NCI-H69 (cell line): ENCODE measurements around the gene MAB21L3.

Experiments
- DNase-seq: peaks from one replicate; lab custom pipeline; 2025; lab: John Stamatoyannopoulos, UW

Gene MAB21L3

GRCh38 chr1:116111524-116112021 is 374 bp downstream of the MAB21L3 start:
- peak; percentile 8 for DNase-seq

- DNase-seq, result no peak
Observed at GRCh38 chr1:116112388-116113140, 1.4 kb downstream of the MAB21L3 start.

GRCh38 chr1:116113615-116114014 is 2.4 kb downstream of the MAB21L3 start:
- DNase-seq, result no peak

GRCh38 chr1:116115476-116116439 is 4.6 kb downstream of the MAB21L3 start:
- no peak for DNase-seq

- no peak for DNase-seq
Observed at GRCh38 chr1:116118471-116118870, 7.3 kb downstream of the MAB21L3 start.

GRCh38 chr1:116119876-116120275 is 8.7 kb downstream of the MAB21L3 start:
- DNase-seq, result no peak

- no peak for DNase-seq
Observed at GRCh38 chr1:116122955-116123757, 12.0 kb downstream of the MAB21L3 start.

GRCh38 chr1:116123837-116124533 is 12.8 kb downstream of the MAB21L3 start:
- no peak for DNase-seq

GRCh38 chr1:116125758-116126157 is 14.6 kb downstream of the MAB21L3 start:
- no peak for DNase-seq

GRCh38 chr1:116126281-116126680 is 15.1 kb downstream of the MAB21L3 start:
- DNase-seq, result no peak

GRCh38 chr1:116127123-116127847 is 16.1 kb downstream of the MAB21L3 start:
- no peak for DNase-seq

GRCh38 chr1:116127848-116128540 is 16.8 kb downstream of the MAB21L3 start:
- no peak for DNase-seq

GRCh38 chr1:116128664-116129063 is 17.5 kb downstream of the MAB21L3 start:
- no peak for DNase-seq

- DNase-seq, result no peak
Observed at GRCh38 chr1:116129537-116129936, 18.3 kb downstream of the MAB21L3 start.

- peak; percentile 40 for DNase-seq
Observed at GRCh38 chr1:116130356-116130755, 19.2 kb downstream of the MAB21L3 start.

GRCh38 chr1:116131170-116131569 is 20.0 kb downstream of the MAB21L3 start:
- DNase-seq, result no peak

GRCh38 chr1:116131866-116132605 is 20.8 kb downstream of the MAB21L3 start:
- DNase-seq, result no peak

GRCh38 chr1:116133696-116134475 is 22.7 kb downstream of the MAB21L3 start:
- peak; percentile 30 for DNase-seq

- no peak for DNase-seq
Observed at GRCh38 chr1:116134476-116134773, 23.2 kb downstream of the MAB21L3 start.
